ENCODE measurements around the gene PRKD2.

DNA sequence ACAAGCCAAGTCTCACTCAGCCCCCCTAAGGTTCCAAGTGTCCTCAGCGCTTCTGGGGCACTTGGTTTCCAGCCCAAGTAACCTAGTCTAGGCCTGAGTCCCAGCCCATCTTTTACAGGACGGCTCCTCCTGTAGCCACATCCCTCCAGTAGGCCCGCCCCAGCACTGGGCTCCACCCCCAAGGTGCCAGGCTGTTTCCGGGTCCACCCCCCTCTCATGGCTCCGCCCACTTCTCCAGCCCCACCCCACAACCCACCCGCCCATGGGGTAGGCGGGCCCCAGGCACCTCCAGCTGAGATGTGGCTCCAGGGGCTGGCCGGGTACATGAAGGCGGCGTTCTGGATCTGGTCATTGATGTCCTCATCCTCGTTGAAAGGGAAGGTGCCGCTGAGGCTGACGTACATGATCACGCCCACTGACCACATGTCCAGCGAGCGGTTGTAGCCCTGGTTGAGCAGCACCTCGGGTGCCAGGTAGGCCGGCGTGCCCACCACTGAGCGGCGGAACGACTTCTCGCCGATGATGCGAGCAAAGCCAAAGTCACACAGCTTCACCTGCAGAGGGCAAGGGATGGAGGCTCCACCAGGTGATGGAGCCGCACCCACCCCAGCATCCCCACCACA, 38.7 kb downstream of the PRKD2 start:
- TF ChIP-seq, protein P1, sequence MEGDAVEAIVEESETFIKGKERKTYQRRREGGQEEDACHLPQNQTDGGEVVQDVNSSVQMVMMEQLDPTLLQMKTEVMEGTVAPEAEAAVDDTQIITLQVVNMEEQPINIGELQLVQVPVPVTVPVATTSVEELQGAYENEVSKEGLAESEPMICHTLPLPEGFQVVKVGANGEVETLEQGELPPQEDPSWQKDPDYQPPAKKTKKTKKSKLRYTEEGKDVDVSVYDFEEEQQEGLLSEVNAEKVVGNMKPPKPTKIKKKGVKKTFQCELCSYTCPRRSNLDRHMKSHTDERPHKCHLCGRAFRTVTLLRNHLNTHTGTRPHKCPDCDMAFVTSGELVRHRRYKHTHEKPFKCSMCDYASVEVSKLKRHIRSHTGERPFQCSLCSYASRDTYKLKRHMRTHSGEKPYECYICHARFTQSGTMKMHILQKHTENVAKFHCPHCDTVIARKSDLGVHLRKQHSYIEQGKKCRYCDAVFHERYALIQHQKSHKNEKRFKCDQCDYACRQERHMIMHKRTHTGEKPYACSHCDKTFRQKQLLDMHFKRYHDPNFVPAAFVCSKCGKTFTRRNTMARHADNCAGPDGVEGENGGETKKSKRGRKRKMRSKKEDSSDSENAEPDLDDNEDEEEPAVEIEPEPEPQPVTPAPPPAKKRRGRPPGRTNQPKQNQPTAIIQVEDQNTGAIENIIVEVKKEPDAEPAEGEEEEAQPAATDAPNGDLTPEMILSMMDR (IDR thresholded peaks at IDR 0.05; ENCODE audit: poor library complexity) = no peak
- no peak for TF ChIP-seq EZH2 (IDR thresholded peaks at IDR 0.05; ENCODE audit: borderline replicate concordance)
